Measurements from ENCODE around the gene CNTFR.

DNA sequence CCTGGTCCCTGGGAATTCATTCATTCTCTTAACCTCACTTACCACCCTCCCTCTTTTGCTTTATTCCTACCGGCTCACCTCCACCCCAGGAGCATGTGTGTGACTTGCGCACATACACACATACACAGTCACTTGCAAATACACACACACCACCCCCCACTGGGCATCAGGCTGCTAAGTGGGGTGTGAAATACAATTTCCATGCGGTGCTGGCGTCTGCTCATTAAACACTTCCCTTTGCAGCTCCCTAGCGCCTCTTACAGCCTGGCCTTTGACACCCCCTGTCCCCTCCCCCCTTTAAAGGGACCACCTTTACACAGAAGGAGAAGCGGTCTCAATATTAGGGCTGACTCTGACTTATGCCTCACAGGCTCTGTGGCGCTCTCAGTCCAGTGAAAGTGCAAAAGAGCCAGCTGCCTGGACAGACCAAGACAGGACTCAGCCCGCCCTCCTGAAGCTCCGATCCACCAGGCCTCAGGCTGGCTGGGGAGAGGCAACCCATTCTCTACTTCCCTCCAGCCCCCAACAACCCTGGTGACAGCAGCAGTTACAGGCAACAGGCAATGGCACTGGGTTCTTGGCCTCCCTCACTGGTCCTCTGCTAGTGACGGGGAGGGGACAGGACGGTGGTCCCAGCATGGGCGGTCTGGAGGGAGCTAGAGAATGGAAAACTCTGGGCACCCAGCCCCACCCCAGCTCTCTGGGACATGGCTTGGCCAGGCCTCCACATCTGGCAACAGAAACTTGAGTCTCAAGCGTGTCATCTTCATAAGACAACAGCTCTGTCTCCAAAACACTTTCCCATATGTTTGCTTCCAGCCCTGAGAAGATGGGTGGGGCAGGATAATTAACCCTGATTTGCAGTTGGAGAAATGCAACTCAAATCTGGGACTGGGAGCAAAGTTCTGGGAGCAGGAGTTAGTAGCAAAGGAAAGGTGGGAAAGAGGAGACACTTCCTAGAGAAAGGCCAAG is 78.7 kb downstream of the CNTFR start:
- TF ChIP-seq, protein P1, sequence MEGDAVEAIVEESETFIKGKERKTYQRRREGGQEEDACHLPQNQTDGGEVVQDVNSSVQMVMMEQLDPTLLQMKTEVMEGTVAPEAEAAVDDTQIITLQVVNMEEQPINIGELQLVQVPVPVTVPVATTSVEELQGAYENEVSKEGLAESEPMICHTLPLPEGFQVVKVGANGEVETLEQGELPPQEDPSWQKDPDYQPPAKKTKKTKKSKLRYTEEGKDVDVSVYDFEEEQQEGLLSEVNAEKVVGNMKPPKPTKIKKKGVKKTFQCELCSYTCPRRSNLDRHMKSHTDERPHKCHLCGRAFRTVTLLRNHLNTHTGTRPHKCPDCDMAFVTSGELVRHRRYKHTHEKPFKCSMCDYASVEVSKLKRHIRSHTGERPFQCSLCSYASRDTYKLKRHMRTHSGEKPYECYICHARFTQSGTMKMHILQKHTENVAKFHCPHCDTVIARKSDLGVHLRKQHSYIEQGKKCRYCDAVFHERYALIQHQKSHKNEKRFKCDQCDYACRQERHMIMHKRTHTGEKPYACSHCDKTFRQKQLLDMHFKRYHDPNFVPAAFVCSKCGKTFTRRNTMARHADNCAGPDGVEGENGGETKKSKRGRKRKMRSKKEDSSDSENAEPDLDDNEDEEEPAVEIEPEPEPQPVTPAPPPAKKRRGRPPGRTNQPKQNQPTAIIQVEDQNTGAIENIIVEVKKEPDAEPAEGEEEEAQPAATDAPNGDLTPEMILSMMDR (IDR thresholded peaks at IDR 0.05; ENCODE audit: insufficient read depth, low read depth, low read length): no peak
- TF ChIP-seq EZH2 (IDR thresholded peaks at IDR 0.05; ENCODE audit: insufficient read depth, low read length): no peak

Data from astrocyte (in vitro differentiated cells and primary cell).